CD4-positive, alpha-beta T cell treated with Interleukin-17A for 1 hour (primary cell): ENCODE data around the gene WFDC5.

Source experiments
- DNase-seq: peaks from one replicate; pipeline ENCODE4 v3.0.0-alpha.2; 2020

Gene WFDC5

GRCh38 chr20:45113865-45114264 lies 1.1 kb downstream of the WFDC5 start:
- no peak for DNase-seq

GRCh38 chr20:45112754-45113153 lies 2.2 kb downstream of the WFDC5 start:
- no peak for DNase-seq

- peak; percentile 36 for DNase-seq
Observed at GRCh38 chr20:45111799-45112471, 3.0 kb downstream of the WFDC5 start.

DNA sequence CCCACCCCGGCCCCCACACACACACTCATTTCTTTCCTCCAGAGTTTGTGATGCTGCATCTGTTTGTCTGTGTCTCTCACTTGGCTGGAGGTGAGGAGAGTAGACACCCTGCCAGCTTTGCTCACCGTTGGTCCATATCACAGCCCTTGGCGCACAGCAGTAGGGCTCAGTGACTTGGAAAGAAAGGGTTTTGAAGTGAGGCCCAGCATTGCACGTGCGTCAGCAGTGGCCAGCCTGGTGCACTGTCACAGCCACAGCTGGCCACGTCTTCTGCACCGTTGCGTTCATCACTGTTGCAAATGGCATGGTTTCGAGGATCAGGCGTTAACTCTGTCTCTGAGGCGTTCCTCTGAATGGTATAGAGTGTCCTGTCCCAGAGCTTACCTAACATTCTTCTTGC lies 3.7 kb downstream of the WFDC5 start:
- no peak for DNase-seq

DNA sequence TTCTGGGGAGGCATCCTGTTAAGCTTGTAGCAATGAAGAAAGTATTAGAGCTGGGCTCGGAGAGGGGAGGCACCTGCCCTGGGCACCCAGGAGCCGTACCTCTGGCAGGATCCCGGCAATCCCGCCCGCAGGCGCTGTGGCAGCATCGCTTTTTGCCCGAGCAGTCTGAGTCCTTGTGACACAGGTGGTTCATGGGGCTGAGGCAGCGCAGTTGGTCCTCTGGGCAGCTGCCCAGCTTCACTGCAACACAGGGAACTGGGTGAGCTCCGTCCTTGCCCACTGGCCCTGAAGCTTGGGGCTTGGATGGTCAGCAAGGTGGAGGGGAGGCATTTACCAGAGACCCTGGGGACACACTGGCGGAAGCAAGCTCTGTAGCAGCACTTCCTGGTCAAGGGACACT lies 4.7 kb downstream of the WFDC5 start:
- no peak for DNase-seq

- no peak for DNase-seq
Observed at GRCh38 chr20:45109634-45110033, 5.3 kb downstream of the WFDC5 start.

DNA sequence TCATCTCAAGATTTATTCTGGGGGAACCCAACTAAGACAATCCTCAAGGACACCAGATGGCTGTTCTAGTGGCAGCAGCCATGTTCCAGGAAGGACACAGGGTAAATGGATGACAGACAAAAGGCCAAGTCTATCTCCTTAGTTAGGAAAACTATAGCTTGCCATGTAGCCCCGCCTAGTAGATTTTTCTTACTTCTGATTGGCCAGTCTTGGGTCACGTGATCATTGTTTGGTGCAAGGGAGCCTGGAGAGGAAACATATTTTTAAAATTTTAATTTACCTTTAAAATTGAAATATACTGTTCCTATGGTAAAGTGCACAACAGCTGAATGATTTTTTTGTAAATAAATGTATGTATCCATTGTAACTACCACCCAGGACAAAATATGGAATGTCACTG lies 9.7 kb downstream of the WFDC5 start:
- no peak for DNase-seq

DNA sequence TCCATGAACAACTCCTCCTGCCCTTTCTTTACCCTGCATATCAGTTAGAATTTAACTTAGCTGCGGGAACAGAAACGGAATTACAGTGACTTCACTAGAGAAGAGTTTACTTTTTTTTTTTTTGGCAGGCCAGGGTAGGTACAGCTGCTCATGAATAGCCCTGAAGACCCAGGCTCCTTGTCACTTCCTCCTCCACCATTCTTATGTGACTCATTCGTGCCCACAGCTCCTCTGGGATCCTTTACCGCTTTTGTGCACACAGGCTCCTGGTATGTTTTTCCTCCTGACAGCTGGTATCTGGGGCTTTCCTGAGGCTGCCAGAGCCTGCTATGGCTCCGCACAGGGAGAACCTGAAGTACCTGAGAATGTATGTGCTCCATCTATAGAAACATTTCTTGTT lies 10.2 kb downstream of the WFDC5 start:
- DNase-seq: no peak

- DNase-seq: no peak
Observed at GRCh38 chr20:45103072-45103471, 11.9 kb downstream of the WFDC5 start.

DNA sequence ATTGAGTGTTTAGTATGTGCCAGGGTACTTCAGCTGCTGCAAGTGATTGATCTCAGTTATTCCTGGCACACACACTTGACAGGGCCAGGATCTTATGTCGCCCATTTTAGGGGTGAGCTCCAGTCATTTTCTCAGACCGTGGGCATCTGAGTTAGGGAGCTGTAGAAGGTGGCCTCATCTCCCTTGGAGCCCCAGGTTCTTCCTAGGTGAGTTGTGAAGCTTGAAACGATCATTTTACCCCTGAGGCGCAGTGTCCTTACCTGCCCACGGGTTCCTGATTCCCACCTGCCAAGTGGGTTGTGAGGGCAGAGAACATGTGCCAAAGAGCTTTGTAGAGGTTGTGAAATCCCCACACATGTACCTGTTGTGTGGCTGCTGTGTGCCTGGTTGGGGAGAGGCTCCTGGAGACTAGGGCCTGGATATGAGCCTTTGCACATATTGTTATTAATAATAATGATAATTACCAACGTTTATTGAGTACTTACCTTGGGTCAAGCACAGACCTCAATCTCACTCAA lies 13.6 kb downstream of the WFDC5 start:
- DNase-seq: no peak

GRCh38 chr20:45100563-45101245 lies 14.3 kb downstream of the WFDC5 start, which contains the start of gene KCNS1:
Gene KCNS1, minus strand, starts transcription at chr20:45101127. Its CDS starts 1,891 bp downstream, at chr20:45099236.
- no peak for DNase-seq

- DNase-seq: no peak
Observed at GRCh38 chr20:45098103-45098773, 16.7 kb downstream of the WFDC5 start.

GRCh38 chr20:45097485-45098102 lies 17.4 kb downstream of the WFDC5 start:
- peak; percentile 47 for DNase-seq

DNA sequence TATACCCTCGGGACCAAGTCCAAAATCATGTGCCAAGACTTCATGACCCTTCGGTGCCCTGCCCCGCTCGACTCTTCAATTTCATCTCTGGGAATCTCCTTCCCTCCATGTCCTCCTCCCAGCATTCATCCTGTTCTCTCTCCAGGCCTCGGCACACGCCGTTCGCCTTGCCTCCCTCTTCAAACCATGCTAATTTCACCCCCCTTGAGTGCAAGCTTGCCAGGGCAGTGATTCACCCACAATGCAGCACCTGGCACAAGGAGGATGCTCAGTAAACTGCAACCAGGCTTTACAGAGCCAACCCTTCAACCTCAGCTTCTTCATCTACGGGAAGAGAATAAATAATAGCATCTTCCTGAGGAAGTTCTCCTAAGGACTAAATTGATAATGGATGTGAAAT lies 18.2 kb downstream of the WFDC5 start:
- no peak for DNase-seq

- DNase-seq: peak; percentile 73
Observed at GRCh38 chr20:45095805-45096238, 19.2 kb downstream of the WFDC5 start.

DNA sequence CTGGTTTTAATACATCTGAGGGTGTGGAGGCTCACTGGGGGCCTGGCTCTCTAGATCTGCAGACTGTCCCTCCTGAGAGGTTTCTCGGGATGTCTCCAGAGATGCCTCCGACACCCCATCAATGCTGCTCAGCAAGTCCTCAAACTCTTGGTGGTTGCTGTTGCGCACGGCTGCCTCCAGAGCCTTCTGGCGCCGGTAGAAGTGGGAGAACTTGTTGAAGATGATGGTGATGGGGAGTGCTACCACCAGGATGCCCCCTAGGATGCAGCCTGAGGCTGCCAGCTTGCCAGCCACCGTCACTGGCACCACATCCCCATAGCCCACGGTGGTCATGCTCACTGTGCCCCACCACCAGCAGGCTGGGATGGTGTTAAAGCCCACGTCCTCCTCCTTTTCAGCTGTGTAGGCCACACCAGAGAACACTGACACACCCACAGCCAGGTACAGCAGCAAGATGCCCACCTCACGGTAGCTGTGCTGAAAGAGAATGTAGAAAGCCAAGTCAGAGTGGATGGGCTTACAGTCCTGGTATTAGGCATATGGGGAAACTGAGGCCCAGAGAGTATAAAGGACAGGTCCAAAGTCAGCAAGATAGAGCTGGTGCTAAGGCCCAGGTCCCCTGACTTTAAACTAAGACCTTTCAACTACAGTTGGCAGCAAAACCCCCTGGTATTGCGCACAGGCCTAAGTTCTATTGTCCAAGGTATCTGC lies 20.0 kb downstream of the WFDC5 start:
- DNase-seq: no peak

DNA sequence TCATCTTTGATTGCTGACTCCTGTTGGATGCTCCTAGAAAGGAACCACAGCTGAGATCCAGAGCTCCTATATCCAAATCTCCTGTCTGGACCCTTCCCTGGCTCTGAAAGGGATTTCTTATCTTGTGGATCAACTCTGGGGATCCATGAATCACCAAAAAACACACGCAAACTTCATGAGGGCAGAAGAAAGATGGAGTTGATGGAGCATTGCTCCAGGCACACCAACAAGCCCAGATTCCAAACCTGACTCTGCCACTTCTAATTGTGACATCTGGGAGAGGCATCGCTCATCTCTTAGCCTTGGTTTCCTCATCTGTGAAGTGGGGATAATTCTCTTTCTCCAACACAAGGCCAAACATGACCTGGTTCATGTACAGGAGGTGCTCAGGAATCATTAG lies 20.8 kb downstream of the WFDC5 start:
- no peak for DNase-seq

- DNase-seq: no peak
Observed at GRCh38 chr20:45092898-45093297, 22.1 kb downstream of the WFDC5 start.

DNA sequence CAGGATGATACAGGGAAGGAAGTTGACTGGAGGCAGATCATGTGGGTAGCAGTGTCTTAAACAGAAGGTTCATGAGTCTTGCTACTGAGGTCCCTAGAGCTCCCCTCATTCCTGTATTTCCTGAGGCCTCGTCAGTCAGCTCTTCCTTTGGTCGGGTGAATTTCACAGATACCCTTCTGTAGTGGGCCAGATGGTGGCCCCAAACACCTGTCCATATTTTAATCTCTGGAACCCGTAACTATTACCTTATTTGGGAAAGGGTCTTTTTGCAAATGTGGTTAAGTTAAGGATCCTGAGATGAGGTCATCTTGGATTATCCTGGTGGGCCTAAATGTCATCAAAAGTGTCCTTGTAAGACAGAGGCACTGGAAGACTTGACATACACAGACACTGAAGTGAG lies 23.6 kb downstream of the WFDC5 start:
- no peak for DNase-seq

- DNase-seq: no peak
Observed at GRCh38 chr20:45090481-45090880, 24.5 kb downstream of the WFDC5 start.

GRCh38 chr20:45088247-45088646 lies 26.7 kb downstream of the WFDC5 start:
- no peak for DNase-seq

DNA sequence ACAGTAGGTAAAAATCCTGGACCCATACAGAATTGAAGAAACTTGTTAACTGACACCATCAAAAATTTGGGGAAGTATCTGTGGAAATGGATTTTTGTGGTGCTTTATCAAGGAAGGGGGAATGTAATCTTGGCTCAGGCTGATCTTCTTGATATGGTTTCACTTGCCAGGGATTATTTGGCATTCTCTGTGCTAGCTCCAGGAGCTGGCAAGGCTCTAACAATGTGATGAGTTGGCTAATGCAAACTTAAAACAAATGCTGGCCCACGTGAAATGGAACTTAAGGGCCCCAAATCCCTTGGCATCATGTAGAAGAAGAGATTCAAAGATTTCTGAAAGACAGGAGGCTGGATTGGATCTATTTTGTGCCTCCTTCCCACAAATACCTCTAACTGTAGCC lies 27.2 kb downstream of the WFDC5 start:
- DNase-seq: no peak
